Gastroesophageal sphincter (tissue), 4 donors: Measurements from ENCODE around the gene SDK1. TPM values are rescaled to one million over a fixed set of nuclear protein-coding genes. Genes with fewer than 3 reads are reported as not detected.

Experiments used
- ATAC-seq: fragments of 150-250 bp; one replicate; pipeline ENCODE4 v1.9.1; 2016; ENCODE audit warnings: mild to moderate bottlenecking, moderate library complexity
- H3K27ac ChIP-seq, 4 donors: fragments of 200-600 bp; sonication (generic) in 3 of 4; 1 replicate in 3 of 4; 2 replicates in 1 of 4; pipeline ENCODE4 v1.5.1; 2016 to 2019
- H3K27me3 ChIP-seq: fragments of 200-600 bp; sonication (generic); one replicate; pipeline ENCODE4 v1.5.1; 2019
- H3K36me3 ChIP-seq, 2 donors: fragments of 200-600 bp; sonication (generic); one replicate each; pipeline ENCODE4 v1.5.1; 2019; ENCODE audit warnings: control low read depth in 1 of 2
- H3K4me1 ChIP-seq, 3 donors: fragments of 200-600 bp; sonication (generic); 1 replicate in 2 of 3; 2 replicates in 1 of 3; pipeline ENCODE4 v1.5.1; 2016 to 2019; ENCODE audit warnings: control low read depth in 2 of 3
- H3K4me3 ChIP-seq, 2 donors: fragments of 200-600 bp; sonication (generic); one replicate each; pipeline ENCODE4 v1.5.1; 2019; ENCODE audit warnings: mild to moderate bottlenecking in 1 of 2, moderate library complexity in 1 of 2
- H3K9me3 ChIP-seq, 3 donors: fragments of 200-600 bp; sonication (generic); one replicate each; pipeline ENCODE4 v1.5.1; 2017 to 2019; ENCODE audit warnings: control low read depth in 2 of 3
- EP300 ChIP-seq: sonication (generic); formaldehyde crosslinking; IDR thresholded peaks from one replicate; pipeline ENCODE4 v1.6.1; 2017; ENCODE audit warnings: antibody characterized with exemption, mild to moderate bottlenecking
- POLR2A ChIP-seq, 2 donors: fragments of 450-650 bp; IDR thresholded peaks; one replicate each; pipeline ENCODE4 v1.6.1; 2017; ENCODE audit warnings: antibody characterized with exemption in 2 of 2, mild to moderate bottlenecking in 2 of 2, moderate library complexity in 1 of 2
- POLR2AphosphoS5 ChIP-seq: sonication (generic); formaldehyde crosslinking; IDR thresholded peaks from one replicate; pipeline ENCODE4 v1.6.1; 2017; ENCODE audit warnings: antibody characterized with exemption
- WGBS, 2 donors: methylation state at CpG; one replicate each; pipeline ENCODE4 v1.1.5; 2018; ENCODE audit warnings: low coverage in 1 of 2; 5-methylcytosine and 5-hydroxymethylcytosine counted together
- total RNA-seq, 4 donors: library from RNA; depleted of rRNA; stranded (reverse); fragments of >200 nt; gene quantifications; one replicate each; pipeline ENCODE4 v1.1.0, GENCODE V29; 2016
- TF ChIP-seq, protein P1 (sequence below), 4 experiments: fragments of 200-600 bp in 2 of 4; fragments of 450-650 bp in 2 of 4; sonication (generic) in 1 of 4; IDR thresholded peaks; one replicate each; pipeline ENCODE4 v1.5.1; 2017 to 2019; ENCODE audit warnings: antibody characterized with exemption in 4 of 4, mild to moderate bottlenecking in 2 of 4, moderate library complexity in 2 of 4

SDK1 gene
- total RNA-seq, 4 donors from 2014 or later, result 6.1 to 13.6 (median 8.7) TPM

DNA sequence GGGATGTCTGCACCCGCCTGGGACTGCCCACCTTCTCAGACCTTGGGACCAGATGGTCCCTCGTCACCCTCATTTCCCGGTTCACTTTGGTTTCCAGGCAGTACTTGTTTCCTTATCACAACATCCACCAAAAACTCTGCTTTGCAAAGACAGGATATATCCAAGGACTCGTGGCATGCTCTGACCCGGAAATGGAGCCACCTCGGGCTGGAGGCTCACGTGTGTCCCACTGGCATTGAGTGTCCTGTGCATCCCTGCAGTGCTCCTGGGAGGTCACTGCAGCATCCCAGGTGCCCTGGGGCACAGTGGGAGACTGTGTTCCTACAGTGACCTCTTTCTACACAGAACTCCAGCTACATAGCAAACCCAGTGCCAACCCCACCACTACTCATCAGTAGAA is 769.2 kb downstream of the SDK1 start:
- ATAC-seq, result no peak

DNA sequence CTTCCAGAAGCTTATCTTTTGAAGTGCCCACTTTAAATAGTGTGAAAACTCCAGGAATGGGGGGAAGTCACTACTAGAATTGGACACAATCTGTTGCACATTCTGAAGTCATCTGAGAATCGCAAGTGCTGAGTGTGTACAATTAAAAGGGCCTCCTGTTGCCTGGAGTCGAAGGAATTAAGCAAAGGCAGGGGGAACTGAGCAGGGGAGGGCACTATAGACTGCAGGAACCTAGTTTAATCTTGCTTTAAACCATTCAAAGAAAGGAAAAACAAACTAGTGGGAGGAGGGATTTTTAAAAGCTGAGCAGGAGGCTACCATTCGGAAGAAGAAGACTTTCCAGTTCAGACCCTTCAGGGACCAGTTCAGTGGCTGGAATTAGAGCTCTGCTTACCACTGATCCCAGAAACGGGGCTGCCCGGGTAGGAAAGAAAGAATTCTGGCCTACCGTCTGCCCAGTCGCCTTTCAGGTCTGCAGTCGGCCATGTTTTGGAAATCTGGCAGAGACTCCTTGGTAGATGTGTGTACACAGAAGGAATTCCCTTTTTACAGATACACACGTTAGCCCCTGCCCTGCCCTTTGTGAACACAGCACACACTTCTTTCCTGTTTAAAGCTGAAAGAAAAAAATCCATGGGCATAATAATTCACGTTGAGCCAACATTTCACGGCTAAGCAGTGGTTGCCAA is 770.5 kb downstream of the SDK1 start:
- ATAC-seq, result no peak
- 71% methylated on average over 6 to 9 of the region's 11 CpGs for WGBS, 2 donors

More for the DNA sequence above, 769.2 kb downstream of the SDK1 start:
- H3K36me3 ChIP-seq, result no peaks in the 10 kb centered on the region
- no peak overlapping the region for H3K27ac ChIP-seq
- no peak for TF ChIP-seq POLR2AphosphoS5
- TF ChIP-seq EP300, result no peak
- TF ChIP-seq POLR2A (IDR thresholded peaks at IDR 0.05), result no peak
- TF ChIP-seq, protein P1, sequence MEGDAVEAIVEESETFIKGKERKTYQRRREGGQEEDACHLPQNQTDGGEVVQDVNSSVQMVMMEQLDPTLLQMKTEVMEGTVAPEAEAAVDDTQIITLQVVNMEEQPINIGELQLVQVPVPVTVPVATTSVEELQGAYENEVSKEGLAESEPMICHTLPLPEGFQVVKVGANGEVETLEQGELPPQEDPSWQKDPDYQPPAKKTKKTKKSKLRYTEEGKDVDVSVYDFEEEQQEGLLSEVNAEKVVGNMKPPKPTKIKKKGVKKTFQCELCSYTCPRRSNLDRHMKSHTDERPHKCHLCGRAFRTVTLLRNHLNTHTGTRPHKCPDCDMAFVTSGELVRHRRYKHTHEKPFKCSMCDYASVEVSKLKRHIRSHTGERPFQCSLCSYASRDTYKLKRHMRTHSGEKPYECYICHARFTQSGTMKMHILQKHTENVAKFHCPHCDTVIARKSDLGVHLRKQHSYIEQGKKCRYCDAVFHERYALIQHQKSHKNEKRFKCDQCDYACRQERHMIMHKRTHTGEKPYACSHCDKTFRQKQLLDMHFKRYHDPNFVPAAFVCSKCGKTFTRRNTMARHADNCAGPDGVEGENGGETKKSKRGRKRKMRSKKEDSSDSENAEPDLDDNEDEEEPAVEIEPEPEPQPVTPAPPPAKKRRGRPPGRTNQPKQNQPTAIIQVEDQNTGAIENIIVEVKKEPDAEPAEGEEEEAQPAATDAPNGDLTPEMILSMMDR (IDR thresholded peaks at IDR 0.05), result no peak
- H3K4me3 ChIP-seq, result no peak overlapping the region
- WGBS, 2 donors, result 69 to 86% methylated on average over 3 to 4 of the region's 7 CpGs
- no peaks in the 10 kb centered on the region for H3K4me1 ChIP-seq
- no peaks in the 10 kb centered on the region for H3K9me3 ChIP-seq
- no peaks in the 10 kb centered on the region for H3K27me3 ChIP-seq

GRCh38 chr7:4072161-4072925 is 771.3 kb downstream of the SDK1 start:
- Histone ChIP-seq H3K4me3 (no peak overlapping the region), H3K9me3 (no peaks in the 10 kb centered on the region), H3K27me3 (no peaks in the 10 kb centered on the region), H3K4me1 (no peaks in the 10 kb centered on the region), H3K27ac (no peak overlapping the region), H3K36me3 (no peaks in the 10 kb centered on the region)
- 60% methylated on average over 4 of the region's 20 CpGs; no CpG with 5 or more reads in 1 of the 2 donors for WGBS, 2 donors
- no peak for ATAC-seq
- TF ChIP-seq POLR2AphosphoS5 (no peak), EP300 (no peak), POLR2A (IDR thresholded peaks at IDR 0.05) (no peak)
- TF ChIP-seq, protein P1 (IDR thresholded peaks at IDR 0.05), result no peak

More for the DNA sequence above, 770.5 kb downstream of the SDK1 start:
- no peaks in the 10 kb centered on the region for H3K4me1 ChIP-seq
- H3K9me3 ChIP-seq, result no peaks in the 10 kb centered on the region
- H3K4me3 ChIP-seq, result no peak overlapping the region
- no peak for TF ChIP-seq POLR2AphosphoS5
- H3K27me3 ChIP-seq, result no peaks in the 10 kb centered on the region
- H3K36me3 ChIP-seq, result no peaks in the 10 kb centered on the region
- H3K27ac ChIP-seq, result no peak overlapping the region

GRCh38 chr7:4073052-4073451 is 772.0 kb downstream of the SDK1 start:
- Histone ChIP-seq H3K4me1 (no peaks in the 10 kb centered on the region), H3K27me3 (no peaks in the 10 kb centered on the region), H3K9me3 (no peaks in the 10 kb centered on the region), H3K36me3 (no peaks in the 10 kb centered on the region), H3K4me3 (no peak overlapping the region), H3K27ac (no peak overlapping the region)
- ATAC-seq, result no peak
- TF ChIP-seq EP300 (no peak), POLR2AphosphoS5 (no peak), POLR2A (IDR thresholded peaks at IDR 0.05) (no peak)
- TF ChIP-seq, protein P1 (IDR thresholded peaks at IDR 0.05), result no peak
- 85% methylated on average over 5 to 10 of the region's 10 CpGs for WGBS, 2 donors

- TF ChIP-seq, protein P1 (IDR thresholded peaks at IDR 0.05), result no peak
- WGBS, 2 donors, result 70% methylated on average over 2 of the region's 13 CpGs; no CpG with 5 or more reads in 1 of the 2 donors
- H3K9me3 ChIP-seq, result no peaks in the 10 kb centered on the region
- no peak overlapping the region for H3K27ac ChIP-seq
- no peaks in the 10 kb centered on the region for H3K36me3 ChIP-seq
- ATAC-seq, result no peak
- H3K4me3 ChIP-seq, result no peak overlapping the region
- no peaks in the 10 kb centered on the region for H3K4me1 ChIP-seq
- no peaks in the 10 kb centered on the region for H3K27me3 ChIP-seq
Observed at GRCh38 chr7:4073750-4074149, 772.7 kb downstream of the SDK1 start.
